ENCODE measurements around the gene SCP2D1.

Gene SCP2D1

GRCh38 chr20:18815194-18815942, 1.8 kb downstream of the SCP2D1 start:
- no peak for DNase-seq

- DNase-seq, result no peak
These were observed 9.2 kb downstream of the SCP2D1 start for GRCh38 chr20:18822832-18823231.

- no peak for DNase-seq
These were observed 18.4 kb downstream of the SCP2D1 start for GRCh38 chr20:18831830-18832499.

GRCh38 chr20:18832546-18833200, 19.1 kb downstream of the SCP2D1 start:
- DNase-seq, result no peak

- no peak for DNase-seq
These were observed 22.1 kb downstream of the SCP2D1 start for GRCh38 chr20:18835466-18836256.

- no peak for DNase-seq
These were observed 24.1 kb downstream of the SCP2D1 start for GRCh38 chr20:18837718-18838117.

GRCh38 chr20:18839507-18840247, 26.1 kb downstream of the SCP2D1 start:
- DNase-seq, result no peak

GRCh38 chr20:18840248-18840645, 26.7 kb downstream of the SCP2D1 start:
- DNase-seq, result no peak

- DNase-seq, result no peak
These were observed 31.4 kb downstream of the SCP2D1 start for GRCh38 chr20:18845017-18845416.

- no peak for DNase-seq
These were observed 33.7 kb downstream of the SCP2D1 start for GRCh38 chr20:18847226-18847755.

- DNase-seq, result no peak
These were observed 35.5 kb downstream of the SCP2D1 start for GRCh38 chr20:18849131-18849530.

- DNase-seq, result no peak
These were observed 38.0 kb downstream of the SCP2D1 start for GRCh38 chr20:18851629-18852028.

GRCh38 chr20:18852318-18852717, 38.7 kb downstream of the SCP2D1 start:
- DNase-seq, result no peak

GRCh38 chr20:18853216-18853615, 39.6 kb downstream of the SCP2D1 start:
- DNase-seq, result no peak

- no peak for DNase-seq
These were observed 40.5 kb downstream of the SCP2D1 start for GRCh38 chr20:18853946-18854646.

- DNase-seq, result no peak
These were observed 42.3 kb downstream of the SCP2D1 start for GRCh38 chr20:18855882-18856281.

- DNase-seq, result no peak
These were observed 43.3 kb downstream of the SCP2D1 start for GRCh38 chr20:18856873-18857272.

GRCh38 chr20:18857640-18858039, 44.1 kb downstream of the SCP2D1 start:
- no peak for DNase-seq

- no peak for DNase-seq
These were observed 45.2 kb downstream of the SCP2D1 start for GRCh38 chr20:18858816-18859215.
